GM23338 (cell line): Measurements from ENCODE around the gene SCAF8.

Source experiments
- CREB1 ChIP-seq: fragments of 250-450 bp; sonication (Bioruptor Pico); IDR thresholded peaks from 2 replicates; pipeline ENCODE4 v1.5.0; 2020; ENCODE audit warnings: low read depth, mild to moderate bottlenecking, moderate library complexity
- EZH2 ChIP-seq: fragments of 200-600 bp; sonication (generic); IDR thresholded peaks from one replicate; pipeline ENCODE4 v1.8.0; 2017; ENCODE audit warnings: antibody characterized with exemption, mild to moderate bottlenecking, low read depth; ENCODE audit not compliant: unreplicated experiment
- EZH2phosphoT487 ChIP-seq: fragments of 200-600 bp; sonication (generic); IDR thresholded peaks from one replicate; pipeline ENCODE4 v1.8.1; 2018; ENCODE audit warnings: antibody characterized with exemption; ENCODE audit not compliant: unreplicated experiment
- JUNB ChIP-seq: IDR thresholded peaks from one replicate; pipeline ENCODE4 v1.6.1; 2016; ENCODE audit warnings: antibody characterized with exemption; ENCODE audit not compliant: unreplicated experiment
- POLR2AphosphoS5 ChIP-seq: IDR thresholded peaks from 2 replicates; pipeline ENCODE4 v1.6.1; 2016; ENCODE audit warnings: antibody characterized with exemption, low read depth
- ZNF331 ChIP-seq: fragments of 250-450 bp; sonication (Bioruptor Pico); IDR thresholded peaks from 2 replicates; pipeline ENCODE4 v1.5.0; 2020; ENCODE audit warnings: low read depth, mild to moderate bottlenecking, moderate library complexity
- TF ChIP-seq, protein P1 (sequence below), 2 experiments: fragments of 200-600 bp in 1 of 2; sonication (generic) in 1 of 2; conservative IDR thresholded peaks; 2 replicates each; pipeline versions ENCODE4 v1.5.1 to v1.6.1; 2016 to 2017; ENCODE audit warnings: antibody characterized with exemption in 2 of 2, low read depth in 2 of 2, mild to moderate bottlenecking in 2 of 2, moderate library complexity in 1 of 2
- TF ChIP-seq, protein P2 (sequence below): IDR thresholded peaks from one replicate; pipeline ENCODE4 v1.6.1; 2018; ENCODE audit warnings: antibody characterized with exemption; ENCODE audit not compliant: unreplicated experiment

DNA sequence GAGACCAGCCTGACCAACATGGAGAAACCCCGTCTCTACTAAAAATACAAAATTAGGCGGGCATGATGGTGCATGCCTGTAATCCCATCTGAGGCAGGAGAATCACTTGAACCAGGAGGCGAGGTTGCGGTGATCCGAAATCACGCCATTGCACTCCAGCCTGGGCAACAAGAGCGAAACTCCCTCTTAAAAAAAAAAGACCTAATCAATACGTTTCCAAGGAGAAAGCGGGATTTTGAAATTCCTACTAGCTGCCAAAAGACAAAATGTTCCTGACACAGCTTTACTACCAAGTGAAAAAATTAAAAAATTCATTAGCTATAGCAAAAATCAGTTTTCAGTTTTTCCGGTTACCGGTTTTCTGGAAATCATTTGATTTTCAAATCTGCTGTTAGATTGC lies 129.3 kb downstream of the SCAF8 start:
- TF ChIP-seq, protein P1, sequence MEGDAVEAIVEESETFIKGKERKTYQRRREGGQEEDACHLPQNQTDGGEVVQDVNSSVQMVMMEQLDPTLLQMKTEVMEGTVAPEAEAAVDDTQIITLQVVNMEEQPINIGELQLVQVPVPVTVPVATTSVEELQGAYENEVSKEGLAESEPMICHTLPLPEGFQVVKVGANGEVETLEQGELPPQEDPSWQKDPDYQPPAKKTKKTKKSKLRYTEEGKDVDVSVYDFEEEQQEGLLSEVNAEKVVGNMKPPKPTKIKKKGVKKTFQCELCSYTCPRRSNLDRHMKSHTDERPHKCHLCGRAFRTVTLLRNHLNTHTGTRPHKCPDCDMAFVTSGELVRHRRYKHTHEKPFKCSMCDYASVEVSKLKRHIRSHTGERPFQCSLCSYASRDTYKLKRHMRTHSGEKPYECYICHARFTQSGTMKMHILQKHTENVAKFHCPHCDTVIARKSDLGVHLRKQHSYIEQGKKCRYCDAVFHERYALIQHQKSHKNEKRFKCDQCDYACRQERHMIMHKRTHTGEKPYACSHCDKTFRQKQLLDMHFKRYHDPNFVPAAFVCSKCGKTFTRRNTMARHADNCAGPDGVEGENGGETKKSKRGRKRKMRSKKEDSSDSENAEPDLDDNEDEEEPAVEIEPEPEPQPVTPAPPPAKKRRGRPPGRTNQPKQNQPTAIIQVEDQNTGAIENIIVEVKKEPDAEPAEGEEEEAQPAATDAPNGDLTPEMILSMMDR (conservative IDR thresholded peaks at IDR 0.05; ENCODE audit: low read depth in 2 of 2) = no peak
- no peak for TF ChIP-seq POLR2AphosphoS5
- TF ChIP-seq EZH2 = no peak
- TF ChIP-seq EZH2phosphoT487 = no peak
- TF ChIP-seq, protein P2, sequence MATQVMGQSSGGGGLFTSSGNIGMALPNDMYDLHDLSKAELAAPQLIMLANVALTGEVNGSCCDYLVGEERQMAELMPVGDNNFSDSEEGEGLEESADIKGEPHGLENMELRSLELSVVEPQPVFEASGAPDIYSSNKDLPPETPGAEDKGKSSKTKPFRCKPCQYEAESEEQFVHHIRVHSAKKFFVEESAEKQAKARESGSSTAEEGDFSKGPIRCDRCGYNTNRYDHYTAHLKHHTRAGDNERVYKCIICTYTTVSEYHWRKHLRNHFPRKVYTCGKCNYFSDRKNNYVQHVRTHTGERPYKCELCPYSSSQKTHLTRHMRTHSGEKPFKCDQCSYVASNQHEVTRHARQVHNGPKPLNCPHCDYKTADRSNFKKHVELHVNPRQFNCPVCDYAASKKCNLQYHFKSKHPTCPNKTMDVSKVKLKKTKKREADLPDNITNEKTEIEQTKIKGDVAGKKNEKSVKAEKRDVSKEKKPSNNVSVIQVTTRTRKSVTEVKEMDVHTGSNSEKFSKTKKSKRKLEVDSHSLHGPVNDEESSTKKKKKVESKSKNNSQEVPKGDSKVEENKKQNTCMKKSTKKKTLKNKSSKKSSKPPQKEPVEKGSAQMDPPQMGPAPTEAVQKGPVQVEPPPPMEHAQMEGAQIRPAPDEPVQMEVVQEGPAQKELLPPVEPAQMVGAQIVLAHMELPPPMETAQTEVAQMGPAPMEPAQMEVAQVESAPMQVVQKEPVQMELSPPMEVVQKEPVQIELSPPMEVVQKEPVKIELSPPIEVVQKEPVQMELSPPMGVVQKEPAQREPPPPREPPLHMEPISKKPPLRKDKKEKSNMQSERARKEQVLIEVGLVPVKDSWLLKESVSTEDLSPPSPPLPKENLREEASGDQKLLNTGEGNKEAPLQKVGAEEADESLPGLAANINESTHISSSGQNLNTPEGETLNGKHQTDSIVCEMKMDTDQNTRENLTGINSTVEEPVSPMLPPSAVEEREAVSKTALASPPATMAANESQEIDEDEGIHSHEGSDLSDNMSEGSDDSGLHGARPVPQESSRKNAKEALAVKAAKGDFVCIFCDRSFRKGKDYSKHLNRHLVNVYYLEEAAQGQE = no peak
- TF ChIP-seq JUNB = no peak
- no peak for TF ChIP-seq CREB1 (CRISPR knock-in tag)
- no peak for TF ChIP-seq ZNF331 (CRISPR knock-in tag)
